ENCODE data around the gene NPEPPS. TPM values are rescaled to one million over a fixed set of nuclear protein-coding genes. Genes with fewer than 3 reads are reported as not detected.
"Not testable (repeated sequence)": the region's sequence is repeated elsewhere in the genome, so short reads cannot be mapped to it uniquely, and the experiment has no call there.

NPEPPS gene
- total RNA-seq, 4 donors from 2014 or later = 119 to 237 (median 170) TPM

DNA sequence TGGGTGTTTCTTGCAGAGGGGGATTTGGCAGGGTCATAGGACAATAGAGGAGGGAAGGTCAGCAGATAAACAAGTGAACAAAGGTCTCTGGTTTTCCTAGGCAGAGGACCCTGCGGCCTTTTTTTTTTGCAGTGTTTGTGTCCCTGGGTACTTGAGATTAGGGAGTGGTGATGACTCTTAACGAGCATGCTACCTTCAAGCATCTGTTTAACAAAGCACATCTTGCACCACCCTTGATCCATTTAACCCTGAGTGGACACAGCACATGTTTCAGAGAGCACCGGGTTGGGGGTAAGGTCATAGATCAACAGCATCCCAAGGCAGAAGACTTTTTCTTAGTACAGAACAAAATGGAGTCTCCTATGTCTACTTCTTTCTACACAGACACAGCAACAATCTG is 25.2 kb downstream of the NPEPPS start:
- intact Hi-C loops (cut with DNase I; ENCODE audit: low total_unique reads) = not testable (repeated sequence)

DNA sequence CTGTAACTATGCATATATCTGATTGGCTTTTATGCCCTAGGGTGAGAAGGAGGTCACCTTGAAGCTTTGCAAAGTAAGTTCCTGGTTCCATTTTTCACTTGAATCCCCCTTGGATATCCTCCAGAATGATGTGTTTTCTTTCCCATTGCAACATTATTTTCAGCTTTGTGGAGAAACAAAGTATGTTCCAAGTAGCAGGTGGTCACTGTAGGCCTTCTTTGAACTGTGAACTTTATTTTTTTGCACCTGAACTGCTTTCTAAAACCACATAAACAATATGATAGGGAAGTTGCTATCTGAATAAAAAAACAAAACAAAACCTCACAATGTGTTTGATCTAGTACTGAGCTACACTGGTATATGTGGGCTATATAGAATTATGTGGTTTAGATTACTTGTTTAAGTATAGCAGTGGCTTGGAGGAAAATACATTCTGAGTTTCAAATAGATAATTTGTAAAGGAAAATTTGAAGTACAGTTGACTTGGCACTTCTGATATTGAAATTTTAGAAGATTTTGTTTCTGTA is 29.7 kb downstream of the NPEPPS start:
- H3K4me1 ChIP-seq; H3K4me3 ChIP-seq; H3K9me3 ChIP-seq; H3K36me3 ChIP-seq; in situ Hi-C loops (cut with MboI; ENCODE audit: low pct_ligation_motif_present in 1 of 4, low pct_unique_long_range_greater_than_20kb in 1 of 4, low sequenced_read_pairs in 3 of 4); DNase-seq; intact Hi-C loops (cut with DNase I; ENCODE audit: low total_unique reads); H3K27me3 ChIP-seq; H3K27ac ChIP-seq: not testable (repeated sequence)

More for the DNA sequence above, 25.2 kb downstream of the NPEPPS start:
- in situ Hi-C loops (cut with MboI; ENCODE audit: low pct_ligation_motif_present in 1 of 4, low pct_unique_long_range_greater_than_20kb in 1 of 4, low sequenced_read_pairs in 3 of 4); DNase-seq; H3K4me1 ChIP-seq; H3K9me3 ChIP-seq; H3K4me3 ChIP-seq; H3K36me3 ChIP-seq; H3K27me3 ChIP-seq; H3K27ac ChIP-seq: not testable (repeated sequence)
- 83% methylated on average over 3 of the region's 3 CpGs; no CpG with 5 or more reads in 1 of the 2 donors for WGBS, 2 donors (ENCODE audit: low coverage in 1 of 2)

DNA sequence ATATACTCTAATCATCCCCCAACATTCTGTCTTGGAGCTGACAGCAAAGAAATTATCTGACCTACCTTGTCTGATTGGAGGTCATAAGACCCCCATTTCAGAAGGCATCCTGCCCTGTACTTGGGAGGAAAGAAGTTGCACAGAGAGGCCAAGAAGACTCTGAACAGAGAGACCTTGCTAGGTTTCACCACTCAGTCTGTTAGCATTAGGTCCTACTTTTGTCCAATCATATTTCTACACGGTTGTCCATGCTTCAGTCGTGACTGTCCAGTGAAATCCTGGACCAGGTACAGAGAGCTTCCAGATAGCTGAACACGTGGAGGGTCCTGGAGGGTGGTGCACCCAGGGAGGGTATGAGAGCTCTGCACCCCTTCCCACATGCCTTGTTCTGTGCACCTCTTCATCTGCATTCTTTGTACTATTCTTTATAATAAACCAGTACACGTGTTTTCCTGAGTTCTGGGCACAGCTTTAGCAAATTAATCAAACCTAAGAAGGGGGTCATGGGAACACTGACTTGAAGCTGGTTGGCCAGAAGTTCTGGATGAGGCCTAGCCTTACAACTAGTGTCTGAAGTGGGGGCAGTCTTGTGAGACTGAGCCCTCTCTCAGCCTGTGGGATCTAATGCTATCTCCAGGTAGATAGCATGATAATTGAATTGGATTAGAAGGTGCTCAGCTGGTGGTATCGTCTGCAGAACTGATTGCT is 30.9 kb downstream of the NPEPPS start:
- 76% methylated on average over 5 of the region's 5 CpGs; no CpG with 5 or more reads in 1 of the 2 donors for WGBS, 2 donors (ENCODE audit: low coverage in 1 of 2)

DNA sequence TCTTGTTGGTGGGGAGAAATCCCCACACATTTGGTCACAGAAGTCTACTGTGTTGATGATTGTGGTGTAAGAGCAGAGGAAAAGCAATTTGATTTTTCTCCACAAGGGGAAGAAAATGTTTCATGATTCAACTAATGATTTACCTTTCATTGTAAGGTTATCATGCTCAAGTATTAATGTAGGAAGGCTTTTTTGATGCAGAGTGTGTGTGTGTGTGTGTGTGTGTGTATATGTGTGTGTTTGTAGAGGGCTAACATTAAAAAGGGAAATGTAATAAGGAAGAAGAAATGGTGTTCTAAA is 31.4 kb downstream of the NPEPPS start:
- intact Hi-C loops (cut with DNase I; ENCODE audit: low total_unique reads); H3K4me3 ChIP-seq; H3K9me3 ChIP-seq; DNase-seq; H3K27me3 ChIP-seq; in situ Hi-C loops (cut with MboI; ENCODE audit: low pct_ligation_motif_present in 1 of 4, low pct_unique_long_range_greater_than_20kb in 1 of 4, low sequenced_read_pairs in 3 of 4); H3K36me3 ChIP-seq; H3K4me1 ChIP-seq; H3K27ac ChIP-seq: not testable (repeated sequence)

More for the DNA sequence above, 30.9 kb downstream of the NPEPPS start:
- DNase-seq; H3K4me3 ChIP-seq; H3K27ac ChIP-seq; intact Hi-C loops (cut with DNase I; ENCODE audit: low total_unique reads); H3K27me3 ChIP-seq; H3K36me3 ChIP-seq; H3K9me3 ChIP-seq; in situ Hi-C loops (cut with MboI; ENCODE audit: low pct_ligation_motif_present in 1 of 4, low pct_unique_long_range_greater_than_20kb in 1 of 4, low sequenced_read_pairs in 3 of 4); H3K4me1 ChIP-seq: not testable (repeated sequence)

DNA sequence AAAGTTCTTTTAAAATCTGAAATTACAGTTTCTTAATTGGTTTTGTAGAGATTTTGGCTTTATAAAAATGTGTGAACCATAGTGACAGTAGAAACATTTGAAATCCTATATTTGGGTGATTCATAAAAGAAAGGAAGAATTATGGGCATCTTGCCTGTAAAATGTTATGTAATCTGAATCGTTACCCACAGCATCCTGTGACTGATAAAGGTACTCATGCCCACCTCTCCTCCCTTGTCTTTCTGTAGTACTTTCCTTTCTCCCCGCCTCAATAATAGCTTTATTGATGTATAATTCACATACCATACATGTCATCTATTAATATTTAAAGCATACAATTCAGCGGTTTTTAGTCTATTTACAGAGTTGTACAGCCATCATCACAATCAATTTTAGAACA is 36.4 kb downstream of the NPEPPS start:
- in situ Hi-C loops (cut with MboI; ENCODE audit: low pct_ligation_motif_present in 1 of 4, low pct_unique_long_range_greater_than_20kb in 1 of 4, low sequenced_read_pairs in 3 of 4); H3K4me1 ChIP-seq; H3K36me3 ChIP-seq: not testable (repeated sequence)

DNA sequence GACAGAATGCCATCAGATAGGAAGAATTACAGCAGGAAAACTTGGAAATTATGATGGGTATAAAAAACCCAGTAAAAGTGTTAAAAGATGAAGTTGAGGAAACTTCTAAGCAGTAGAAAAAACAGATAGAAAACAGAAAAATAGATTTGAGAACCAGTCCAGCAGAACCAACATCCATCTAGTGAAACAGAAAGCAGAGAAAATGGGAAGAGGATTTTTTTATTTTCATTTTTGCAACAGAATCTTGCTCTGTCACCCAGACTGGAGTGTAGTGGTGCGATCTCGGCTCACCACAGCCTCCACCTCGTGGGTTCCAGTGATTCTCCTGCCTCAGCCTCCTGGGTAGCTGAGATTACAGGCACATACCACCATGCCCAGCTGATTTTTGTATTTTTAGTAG is 41.7 kb downstream of the NPEPPS start:
- H3K27ac ChIP-seq; in situ Hi-C loops (cut with MboI; ENCODE audit: low pct_ligation_motif_present in 1 of 4, low pct_unique_long_range_greater_than_20kb in 1 of 4, low sequenced_read_pairs in 3 of 4); intact Hi-C loops (cut with DNase I; ENCODE audit: low total_unique reads); H3K9me3 ChIP-seq; DNase-seq; H3K36me3 ChIP-seq; H3K4me1 ChIP-seq; H3K4me3 ChIP-seq; H3K27me3 ChIP-seq: not testable (repeated sequence)
- WGBS, 2 donors (ENCODE audit: low coverage in 1 of 2) = 84% methylated on average over 3 of the region's 3 CpGs; no CpG with 5 or more reads in 1 of the 2 donors

More for the DNA sequence above, 36.4 kb downstream of the NPEPPS start:
- H3K4me3 ChIP-seq; H3K27ac ChIP-seq; H3K27me3 ChIP-seq; intact Hi-C loops (cut with DNase I; ENCODE audit: low total_unique reads); H3K9me3 ChIP-seq; DNase-seq: not testable (repeated sequence)
- 57 to 58% methylated on average over 2 to 3 of the region's 3 CpGs for WGBS, 2 donors (ENCODE audit: low coverage in 1 of 2)

DNA sequence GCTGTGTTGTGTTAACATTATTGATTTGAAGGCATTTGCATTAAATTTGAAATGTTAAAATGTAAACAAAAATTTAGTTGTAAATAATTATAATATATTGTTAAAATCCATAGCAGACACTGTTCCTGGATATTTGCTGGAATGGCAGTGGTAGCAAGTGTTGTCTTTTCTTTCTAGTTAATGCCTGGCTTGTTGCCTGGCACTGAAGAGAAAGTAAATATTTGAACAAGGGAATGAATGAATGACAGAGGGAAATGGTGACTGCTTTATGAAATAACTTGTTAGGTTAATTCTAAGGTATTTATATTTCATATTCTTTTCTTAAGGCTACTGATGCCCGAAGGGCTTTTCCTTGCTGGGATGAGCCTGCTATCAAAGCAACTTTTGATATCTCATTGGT is 51.5 kb downstream of the NPEPPS start:
- H3K36me3 ChIP-seq; H3K27me3 ChIP-seq; DNase-seq; H3K27ac ChIP-seq; intact Hi-C loops (cut with DNase I; ENCODE audit: low total_unique reads); in situ Hi-C loops (cut with MboI; ENCODE audit: low pct_ligation_motif_present in 1 of 4, low pct_unique_long_range_greater_than_20kb in 1 of 4, low sequenced_read_pairs in 3 of 4); H3K4me1 ChIP-seq; H3K4me3 ChIP-seq; H3K9me3 ChIP-seq: not testable (repeated sequence)
- WGBS, 2 donors (ENCODE audit: low coverage in 1 of 2) = 100% methylated on average over 1 of the region's 1 CpG; no CpG with 5 or more reads in 1 of the 2 donors

DNA sequence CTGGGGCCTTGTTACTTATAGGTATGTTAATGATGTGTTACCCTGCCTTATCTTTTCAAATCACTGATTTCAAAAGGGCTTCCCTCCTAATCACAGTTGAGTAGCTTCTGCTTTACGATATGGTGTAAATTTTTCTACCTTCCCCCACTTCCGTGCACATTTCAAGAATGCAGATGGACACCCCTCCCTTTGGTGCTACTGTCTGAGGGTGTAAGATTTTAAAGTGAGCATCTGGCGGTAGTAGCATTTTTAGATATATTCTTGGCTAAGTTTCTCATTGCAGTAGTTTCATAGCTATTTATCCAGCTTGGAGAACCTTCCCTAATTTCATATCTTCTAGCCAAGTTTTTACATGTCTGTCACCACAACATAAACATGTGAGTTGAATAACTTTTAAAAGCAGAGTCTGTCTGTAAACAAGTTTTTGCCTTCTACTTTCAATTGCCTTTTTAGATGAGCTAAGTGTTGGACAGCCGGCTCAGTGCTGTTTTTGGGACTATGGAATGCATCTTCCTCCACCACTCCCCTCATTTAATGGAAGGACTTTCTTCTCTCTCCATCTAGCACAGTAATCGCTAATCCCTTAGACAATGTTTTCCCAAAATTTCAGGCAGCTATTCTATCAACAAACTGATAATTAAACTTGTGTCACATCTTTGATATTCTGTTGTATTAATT is 55.6 kb downstream of the NPEPPS start:
- peak overlapping the region in 2 of 4 donors; percentile 25 to 30 for H3K27ac ChIP-seq
- intact Hi-C loops (cut with DNase I; ENCODE audit: low total_unique reads); DNase-seq; H3K36me3 ChIP-seq; H3K4me1 ChIP-seq; H3K27me3 ChIP-seq; H3K9me3 ChIP-seq; H3K4me3 ChIP-seq; in situ Hi-C loops (cut with MboI; ENCODE audit: low pct_ligation_motif_present in 1 of 4, low pct_unique_long_range_greater_than_20kb in 1 of 4, low sequenced_read_pairs in 3 of 4): not testable (repeated sequence)
- 30 to 71% methylated on average over 3 to 5 of the region's 5 CpGs for WGBS, 2 donors (ENCODE audit: low coverage in 1 of 2)

DNA sequence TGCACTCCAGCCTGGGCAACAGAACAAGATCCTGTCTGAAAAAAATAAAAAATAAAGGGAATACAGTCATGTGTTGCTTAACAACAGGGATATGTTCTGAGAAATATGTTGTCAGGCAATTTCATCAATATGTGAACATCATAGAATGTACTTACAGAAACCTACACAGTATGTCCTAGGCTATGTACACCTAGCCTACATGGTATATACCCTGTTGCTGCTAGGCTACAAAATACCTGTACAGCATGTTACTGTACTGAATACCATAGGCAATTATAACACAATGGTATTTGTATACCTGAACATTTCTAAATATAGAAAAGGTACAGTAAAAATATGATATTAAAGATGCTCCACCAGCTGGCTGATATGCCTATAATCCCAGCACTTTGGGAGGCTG is 62.6 kb downstream of the NPEPPS start:
- peaks cover 0 to 37% (median 4%) of the 10 kb centered on the region in 4 donors for H3K36me3 ChIP-seq
- H3K4me3 ChIP-seq; H3K27me3 ChIP-seq; H3K4me1 ChIP-seq; in situ Hi-C loops (cut with MboI; ENCODE audit: low pct_ligation_motif_present in 1 of 4, low pct_unique_long_range_greater_than_20kb in 1 of 4, low sequenced_read_pairs in 3 of 4); DNase-seq; intact Hi-C loops (cut with DNase I; ENCODE audit: low total_unique reads); H3K27ac ChIP-seq; H3K9me3 ChIP-seq: not testable (repeated sequence)
